NCI-H1436 (cell line): ENCODE results near the gene MRPS18B.
"Not testable (repeated sequence)": the region's sequence is repeated elsewhere in the genome, so short reads cannot be mapped to it uniquely, and the experiment has no call there.

Experiments
- DNase-seq: peaks from one replicate; lab custom pipeline; 2025; lab: John Stamatoyannopoulos, UW

MRPS18B gene

DNA sequence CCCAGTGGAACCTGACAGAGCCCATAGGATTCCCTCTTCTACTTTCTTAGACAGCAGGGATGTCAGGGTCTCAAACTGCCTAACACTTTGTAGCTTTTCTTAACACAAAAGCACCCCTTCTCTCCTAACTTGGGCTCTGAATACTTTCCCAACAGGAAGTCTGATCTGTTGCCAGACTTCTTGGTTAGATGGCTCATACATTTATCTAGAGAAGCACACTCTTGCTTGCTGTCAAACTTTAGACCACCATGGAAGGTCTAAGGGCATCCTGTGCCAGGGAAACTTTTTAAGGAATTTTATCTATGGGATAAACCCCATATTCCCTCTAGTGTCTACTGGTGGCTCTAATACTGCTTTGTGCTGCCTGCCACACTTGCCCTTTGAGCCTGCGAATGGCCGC is 26.0 kb downstream of the MRPS18B start:
- DNase-seq: no peak

DNA sequence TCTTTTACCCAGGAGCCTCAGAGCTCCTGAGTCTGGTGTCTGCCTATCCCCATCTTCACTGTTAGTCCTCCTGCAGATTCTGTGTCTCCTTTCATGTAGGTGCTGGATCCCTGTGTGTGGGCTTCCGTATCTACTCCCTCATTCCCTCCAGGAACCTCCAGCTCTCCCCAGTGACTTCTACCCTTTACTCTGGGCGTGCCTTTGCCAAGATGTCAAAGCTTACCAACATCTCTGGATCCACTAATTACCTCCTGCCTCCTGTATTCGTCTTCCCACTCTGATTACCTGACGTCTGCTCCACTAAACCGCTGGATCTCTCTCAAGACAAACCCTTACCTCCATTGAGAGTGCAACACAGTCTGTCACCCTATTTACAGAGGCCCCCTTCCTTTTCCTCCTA is 27.1 kb downstream of the MRPS18B start:
- DNase-seq: no peak

DNA sequence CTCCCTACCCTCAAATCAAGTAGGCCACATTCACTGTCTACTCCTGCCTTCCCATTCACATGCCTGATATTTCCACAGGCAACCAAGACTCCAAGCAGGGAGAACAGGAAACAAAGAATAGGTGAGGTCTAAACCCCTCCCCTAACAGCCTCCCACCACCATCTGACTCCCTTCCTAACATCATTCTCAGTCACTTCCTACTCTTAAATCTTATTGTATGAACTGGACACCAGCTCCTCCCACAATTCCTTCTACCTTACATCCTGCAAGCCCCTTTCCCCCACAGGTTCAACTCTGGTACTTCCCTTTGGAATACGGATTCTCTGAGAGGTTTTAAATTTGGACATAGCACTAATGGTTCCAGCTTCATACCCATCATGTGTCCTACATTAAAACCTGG is 28.3 kb downstream of the MRPS18B start:
- DNase-seq: no peak

DNA sequence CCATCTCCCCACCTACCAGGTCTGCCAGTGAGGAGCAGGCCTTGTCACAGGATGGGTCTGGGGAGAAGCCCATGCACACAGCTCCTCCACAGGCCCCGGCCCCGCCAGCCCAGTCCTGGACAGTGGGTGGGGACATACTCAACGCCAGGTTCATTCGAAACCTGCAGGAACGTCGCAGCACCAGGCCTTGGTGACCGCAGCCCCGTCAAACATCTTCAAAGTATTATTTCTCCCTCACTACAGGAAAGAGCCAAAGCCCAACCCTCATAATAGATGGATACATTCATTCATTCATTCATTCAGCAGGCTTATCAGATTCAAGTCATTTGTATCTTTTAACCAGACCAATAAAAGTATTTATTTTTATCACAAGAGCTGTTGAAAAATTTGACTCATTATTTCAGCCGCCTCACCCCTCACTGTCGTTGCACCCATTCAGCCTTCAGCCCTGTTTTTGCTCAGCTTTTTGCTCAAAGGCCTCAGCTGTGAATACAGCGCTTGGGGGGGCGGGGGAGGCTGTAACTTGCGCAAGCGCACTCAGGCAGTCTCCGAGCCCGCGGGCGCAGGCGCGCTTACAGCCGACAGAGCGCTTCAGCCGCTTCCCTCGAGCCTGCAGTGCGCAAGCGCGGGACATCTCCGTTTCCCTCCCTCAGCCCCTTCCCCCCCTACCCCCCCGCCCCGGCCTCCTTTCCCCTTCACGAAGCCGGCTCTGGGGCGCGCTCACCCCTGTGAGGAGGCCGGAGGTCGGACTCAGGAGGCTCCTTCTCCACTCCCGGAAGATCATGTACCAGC is 29.0 kb downstream of the MRPS18B start, which contains the start of gene C6orf136:
C6orf136 (plus strand) TSS at position 684 of the 792 bp plus-strand sequence; CDS start at position 783, 99 bp downstream.
- DNase-seq: peak; percentile 89

DNA sequence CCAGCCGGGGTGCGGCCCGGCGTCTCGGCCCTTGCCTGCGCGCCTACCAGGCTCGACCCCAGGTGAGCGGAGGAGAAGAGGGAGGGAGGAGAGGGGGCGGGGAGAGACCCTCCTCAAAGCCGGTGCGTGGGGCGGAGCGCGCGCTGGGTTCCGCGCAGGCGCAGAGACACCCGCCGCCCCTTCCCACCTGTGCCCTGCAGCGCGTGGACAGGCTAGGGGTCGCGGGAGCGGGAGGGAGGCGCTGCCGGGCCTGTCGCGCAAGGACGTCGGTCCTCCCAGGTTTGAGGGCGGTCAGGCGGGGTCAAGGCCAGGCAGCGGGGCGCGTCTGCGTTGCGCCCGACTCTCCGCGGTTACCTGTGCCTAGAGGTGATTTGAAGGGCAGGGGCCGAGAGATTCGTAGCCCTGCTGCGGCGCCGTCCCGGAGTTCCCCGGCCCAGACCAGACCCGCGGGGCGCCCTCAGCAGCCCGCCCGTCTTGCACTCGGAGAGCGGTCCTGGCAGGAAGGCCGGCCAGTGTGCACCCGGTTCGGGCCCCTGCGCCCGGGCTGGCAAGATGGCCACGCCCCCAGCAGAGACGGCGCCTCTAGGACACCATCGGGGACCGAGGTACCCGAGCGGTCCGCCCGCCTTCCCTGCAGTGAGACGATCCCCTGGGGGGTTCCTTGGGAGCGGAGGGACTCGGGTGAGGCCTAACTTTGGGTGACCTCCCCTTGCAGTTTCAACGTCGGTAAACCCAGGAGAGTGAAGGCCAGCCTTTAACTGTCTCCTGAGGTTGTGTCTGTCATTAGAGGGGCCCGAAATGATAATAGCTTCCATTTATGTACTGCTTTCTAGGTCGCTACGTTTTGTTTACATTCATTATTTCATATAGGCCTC is 29.8 kb downstream of the MRPS18B start:
- DNase-seq: peak; percentile 85

DNA sequence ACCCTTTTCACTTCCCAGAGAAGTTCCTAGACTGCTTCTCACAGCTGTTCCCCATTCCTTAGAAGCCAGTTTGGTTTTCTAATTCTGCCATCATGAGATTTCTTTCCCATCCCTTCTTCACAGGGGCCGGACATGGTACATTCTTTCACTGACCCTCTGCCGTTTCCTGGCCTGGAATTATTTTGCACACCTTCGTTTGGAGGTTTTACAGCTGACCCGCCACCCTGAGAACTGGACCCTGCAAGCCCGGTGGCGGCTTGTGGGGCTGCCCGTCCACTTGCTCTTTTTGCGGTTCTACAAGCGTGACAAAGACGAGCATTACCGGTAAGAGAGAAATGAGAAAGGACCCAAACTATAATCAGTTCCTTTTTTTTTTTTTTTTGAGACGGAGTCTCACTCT is 33.5 kb downstream of the MRPS18B start:
- no peak for DNase-seq

DNA sequence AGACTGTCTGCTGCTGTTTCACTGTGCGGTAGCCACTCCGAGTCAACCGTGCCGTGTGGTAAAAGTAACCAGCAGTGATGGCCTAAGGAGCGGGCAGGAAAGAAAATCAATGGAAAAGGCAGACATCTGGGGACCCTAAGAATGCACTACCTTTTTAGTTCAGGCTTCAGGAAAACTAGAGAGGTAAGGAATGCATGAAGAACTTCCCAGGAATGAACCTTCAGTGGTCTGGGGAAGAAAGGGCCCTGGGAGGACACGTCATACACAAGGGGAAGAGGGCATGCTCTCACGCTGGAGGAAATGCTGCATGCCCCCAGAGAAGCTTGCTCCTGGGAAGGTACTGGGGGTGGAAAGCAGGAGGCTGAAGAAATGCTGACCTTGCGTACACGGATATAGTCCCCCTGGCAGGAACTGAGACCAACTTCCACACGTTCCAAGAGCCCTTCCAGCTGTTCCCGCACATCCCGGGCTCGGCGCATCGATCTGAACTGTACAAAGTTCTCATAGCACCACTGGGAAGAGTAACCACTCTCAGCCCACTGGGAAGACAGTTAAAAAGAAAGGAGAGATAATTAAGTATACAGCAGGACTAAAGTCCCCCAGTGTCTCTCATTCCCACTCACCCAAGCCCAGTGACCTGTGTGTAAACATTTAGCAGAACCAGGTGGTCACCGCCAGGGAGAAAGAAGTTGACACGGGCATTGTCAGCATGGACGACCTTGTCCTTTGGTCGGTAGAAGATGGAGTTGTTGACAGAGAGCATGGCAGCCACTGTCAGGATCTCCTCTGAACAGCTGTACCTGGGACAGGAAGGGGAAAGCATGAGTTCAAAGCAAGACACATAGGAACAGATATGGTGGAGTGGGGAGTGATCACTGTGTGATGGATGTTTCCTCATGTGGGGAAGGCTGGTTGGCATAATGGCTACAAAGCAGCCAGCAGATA is 37.4 kb downstream of the MRPS18B start:
- DNase-seq: no peak

DNA sequence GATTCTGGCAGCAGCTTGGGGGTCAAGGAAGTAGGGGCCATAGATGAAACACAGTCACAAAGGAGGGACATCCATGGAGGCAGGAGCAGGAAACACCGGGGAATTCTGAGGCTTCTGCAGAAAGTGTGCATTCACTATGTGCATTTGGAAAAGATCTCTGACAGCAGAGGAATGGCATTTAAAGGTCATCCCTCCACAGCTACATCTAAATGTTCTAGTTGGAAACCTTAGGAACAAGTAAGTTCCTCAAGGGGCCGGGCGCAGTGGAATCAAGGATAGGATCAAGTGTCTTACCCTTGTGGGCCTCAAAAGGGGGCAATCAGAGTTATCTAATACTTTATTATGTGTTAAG is 38.1 kb downstream of the MRPS18B start:
- DNase-seq: no peak

DNA sequence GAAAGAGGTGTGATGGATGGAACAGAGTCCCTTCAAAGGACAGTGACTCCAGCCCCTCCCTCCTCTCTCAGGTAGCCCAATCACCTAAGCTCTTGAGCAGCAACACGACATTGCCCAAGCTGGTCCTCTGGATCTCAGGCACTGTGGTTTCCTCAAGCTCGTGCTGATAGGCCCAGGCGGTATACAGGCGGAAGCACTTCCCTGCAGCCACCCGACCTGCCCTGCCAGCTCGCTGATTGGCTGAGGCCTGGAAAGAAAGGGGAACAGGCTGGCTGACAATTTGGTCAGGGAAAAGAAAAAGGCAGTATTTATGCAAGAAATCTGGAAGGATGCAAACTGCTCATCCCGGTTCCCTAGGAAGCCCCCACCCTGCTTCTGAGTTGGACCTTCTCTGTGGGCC is 38.9 kb downstream of the MRPS18B start:
- no peak for DNase-seq

DNA sequence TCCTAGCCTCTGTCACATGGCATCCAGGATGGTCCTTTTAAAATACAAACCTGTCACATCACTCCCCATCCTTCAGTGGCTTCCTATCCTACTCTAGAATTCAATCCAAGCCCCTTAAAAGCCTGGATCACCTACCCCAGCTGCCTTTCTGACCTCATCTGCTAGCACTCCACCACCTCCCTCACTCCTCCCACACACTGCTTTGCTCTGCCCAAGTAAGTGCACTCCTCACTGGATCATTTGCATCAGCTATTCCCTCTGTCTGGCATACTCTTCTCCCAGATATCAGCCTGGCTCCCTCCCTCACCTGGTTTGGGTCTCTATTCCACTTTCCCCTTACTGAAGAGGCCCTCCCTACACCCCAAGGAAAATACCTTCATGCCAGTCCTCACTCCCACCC is 39.8 kb downstream of the MRPS18B start:
- DNase-seq: no peak

DNA sequence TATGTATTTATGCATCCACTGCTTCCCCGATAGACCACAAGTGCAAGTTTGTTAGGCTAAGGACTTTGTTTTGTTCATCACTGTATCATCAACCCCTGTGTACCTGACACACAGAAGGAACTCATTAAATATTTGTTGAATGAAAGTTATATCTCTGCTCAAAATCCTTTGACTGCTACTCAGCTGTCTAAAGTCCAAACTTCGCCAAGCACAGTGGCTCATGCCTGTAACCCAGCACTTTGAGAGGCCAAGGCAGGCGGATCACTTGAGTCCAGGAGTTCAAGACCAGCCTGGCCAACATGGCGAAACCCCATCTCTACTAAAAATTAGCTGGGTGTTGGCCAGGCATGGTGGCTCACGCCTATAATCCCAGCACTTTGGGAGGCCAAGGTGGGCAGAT is 40.3 kb downstream of the MRPS18B start:
- DNase-seq: not testable (repeated sequence)

DNA sequence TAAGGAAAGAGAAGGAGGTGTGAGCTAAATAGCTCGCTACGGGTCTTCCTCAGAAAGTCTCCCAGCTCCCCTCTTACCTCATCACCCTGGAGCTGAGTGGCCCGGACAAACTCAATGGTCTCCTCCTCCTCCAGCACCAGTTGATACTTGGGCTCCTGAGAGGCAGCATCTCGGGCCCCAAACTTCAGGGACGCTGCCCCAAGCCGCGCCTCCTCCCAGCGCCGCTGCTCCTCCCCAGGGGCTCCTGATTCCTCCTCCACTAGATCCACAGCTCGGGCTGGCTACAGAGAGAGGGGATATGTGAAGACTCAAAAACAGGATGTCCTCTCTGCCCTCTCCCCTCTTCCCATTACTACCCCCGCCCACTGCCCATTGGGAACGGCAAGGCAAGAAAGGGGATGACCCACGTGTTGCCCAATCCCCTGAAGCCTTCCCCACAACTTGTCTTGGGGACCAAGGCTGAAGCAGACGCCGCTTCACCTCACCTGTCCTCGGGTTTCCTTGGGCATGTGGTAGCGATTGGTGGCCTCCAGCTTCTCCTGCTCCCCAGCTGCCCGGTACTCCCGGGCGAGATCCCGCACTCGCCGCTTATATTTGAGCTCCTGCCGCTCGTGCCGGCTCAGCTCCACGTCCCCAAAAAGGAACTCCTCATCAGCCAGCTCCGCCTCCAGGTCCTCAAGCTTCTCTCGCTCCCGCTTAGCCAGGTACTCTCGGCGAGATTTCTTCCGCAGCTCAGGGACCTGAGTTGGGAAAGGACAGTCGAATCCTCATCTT is 47.5 kb downstream of the MRPS18B start:
- DNase-seq: no peak

DNA sequence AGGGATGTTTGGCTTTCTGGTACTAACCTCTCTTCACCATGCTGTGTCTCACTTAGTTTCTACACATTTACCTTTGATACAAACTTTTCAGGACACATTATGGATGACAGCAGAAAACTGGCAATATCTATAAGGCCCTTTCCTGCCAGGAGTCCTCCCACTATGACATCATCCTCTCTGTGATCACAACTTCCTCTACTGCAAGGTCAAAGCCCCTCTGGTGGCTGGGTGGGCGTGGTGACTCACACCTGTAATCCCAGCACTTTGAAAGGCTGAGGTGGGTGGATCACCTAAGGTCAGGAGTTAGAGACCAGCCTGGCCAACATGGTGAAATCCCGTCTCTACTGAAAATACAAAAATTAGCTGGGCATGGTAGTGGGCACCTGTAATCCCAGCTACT is 48.7 kb downstream of the MRPS18B start:
- not testable (repeated sequence) for DNase-seq

DNA sequence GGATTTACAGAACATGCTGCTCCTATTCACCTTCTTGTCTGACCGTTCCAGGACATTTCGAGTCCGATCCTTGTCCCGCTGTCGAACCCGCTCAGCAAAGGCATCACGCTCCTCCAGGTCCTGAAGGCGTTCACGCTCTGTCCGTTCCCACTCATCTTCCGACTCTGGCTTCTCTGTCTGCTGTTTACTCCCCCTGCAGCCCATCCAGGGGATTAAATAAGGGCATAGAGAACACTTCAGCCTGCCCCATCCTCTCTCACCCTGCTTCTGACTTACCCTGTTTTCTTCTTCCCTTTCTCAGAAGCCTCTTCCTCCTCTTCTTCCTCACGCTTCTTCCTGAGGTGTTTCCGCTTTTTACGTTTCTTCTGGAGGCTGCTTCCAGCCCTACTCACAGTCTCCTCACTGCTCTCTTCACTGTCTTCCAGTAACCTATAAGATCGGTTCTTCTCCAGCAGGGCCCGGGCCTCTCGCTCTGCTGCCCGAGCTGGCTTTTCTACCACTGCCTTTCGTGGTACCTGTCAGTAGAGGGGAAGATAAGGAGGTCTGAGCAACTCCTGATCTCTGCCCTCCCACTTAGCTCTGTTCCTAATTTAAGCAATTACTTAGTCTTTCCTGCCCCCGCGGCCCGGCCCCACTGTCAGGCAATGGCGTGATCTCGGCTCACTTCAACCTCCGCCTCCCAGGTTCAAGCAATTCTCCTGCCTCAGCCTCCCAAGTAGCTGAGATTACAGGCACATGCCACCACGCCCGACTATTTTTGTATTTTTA is 53.3 kb downstream of the MRPS18B start:
- DNase-seq: no peak

DNA sequence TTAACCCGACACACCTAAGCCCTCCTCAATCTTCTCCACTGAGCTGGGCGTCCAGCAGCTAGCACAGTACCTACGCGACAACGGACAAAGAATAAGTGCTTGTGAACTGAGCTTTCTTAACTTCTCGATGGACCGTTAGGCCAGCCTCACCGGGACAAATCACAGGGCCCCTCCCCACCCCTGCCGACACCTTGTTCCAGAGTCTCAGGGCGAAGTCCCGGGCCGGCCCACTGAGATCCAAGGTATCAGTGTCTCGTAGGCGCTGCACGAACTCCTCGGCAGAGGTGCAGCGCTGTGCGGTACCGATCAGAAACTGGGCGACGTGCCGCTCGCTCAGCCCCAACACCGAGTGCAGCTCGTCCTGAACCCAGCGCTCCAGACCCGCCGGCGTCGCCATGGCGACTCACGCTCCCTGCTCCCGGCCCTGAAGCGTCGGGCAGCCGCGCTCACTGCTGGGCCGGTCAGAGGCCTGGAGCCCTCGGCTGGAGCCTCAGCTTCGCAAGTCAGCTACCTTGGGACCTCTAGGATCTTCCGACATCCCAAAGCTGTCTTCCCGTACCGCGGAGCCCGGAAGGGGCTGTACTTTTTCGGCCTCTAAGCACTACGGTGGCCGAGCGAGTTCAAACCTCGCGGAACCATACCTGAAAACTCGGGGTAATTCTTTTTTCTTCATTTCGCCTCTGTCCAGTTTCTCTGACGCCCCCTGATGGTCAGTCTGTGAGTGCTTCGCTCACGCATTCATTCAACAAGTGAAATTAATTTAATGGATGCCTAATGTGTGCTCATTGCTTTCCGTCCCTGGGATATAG is 55.0 kb downstream of the MRPS18B start, which contains the start of gene DHX16:
DHX16 (minus strand) TSS at position 562 of the 809 bp plus-strand sequence; CDS start at position 397, 165 bp downstream.
- DNase-seq: peak; percentile 91
